Ramos (cell line): ENCODE results near the gene PANX3.

Experiments
- in situ Hi-C: fragments of 300-500 bp; cut with MboI; formaldehyde crosslinking; loops from one replicate; pipeline ENCODE4 v1.14.3; 2022; ENCODE audit warnings: low sequenced_read_pairs; ENCODE audit not compliant: unreplicated experiment

The PANX3 gene

DNA sequence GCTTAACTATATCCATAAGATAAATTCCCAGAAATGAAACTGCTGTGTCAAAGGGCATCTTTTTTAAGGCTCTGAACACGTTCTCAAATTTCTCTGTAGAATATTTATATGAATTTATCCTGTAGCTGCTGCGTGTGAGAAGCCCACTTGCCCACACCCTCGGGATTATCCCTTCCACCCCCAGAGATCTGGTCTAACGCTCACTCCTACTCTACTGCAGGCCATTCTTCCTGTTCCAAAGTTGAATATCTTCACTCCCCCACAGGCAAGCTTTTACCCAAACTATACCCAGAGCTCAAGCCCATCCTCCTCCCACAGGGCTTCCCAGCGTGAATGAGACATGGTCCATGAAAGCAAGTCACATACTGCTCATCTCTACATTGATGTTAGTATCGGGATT, 37.4 kb downstream of the PANX3 start:
- in situ Hi-C loops: no loop called here

DNA sequence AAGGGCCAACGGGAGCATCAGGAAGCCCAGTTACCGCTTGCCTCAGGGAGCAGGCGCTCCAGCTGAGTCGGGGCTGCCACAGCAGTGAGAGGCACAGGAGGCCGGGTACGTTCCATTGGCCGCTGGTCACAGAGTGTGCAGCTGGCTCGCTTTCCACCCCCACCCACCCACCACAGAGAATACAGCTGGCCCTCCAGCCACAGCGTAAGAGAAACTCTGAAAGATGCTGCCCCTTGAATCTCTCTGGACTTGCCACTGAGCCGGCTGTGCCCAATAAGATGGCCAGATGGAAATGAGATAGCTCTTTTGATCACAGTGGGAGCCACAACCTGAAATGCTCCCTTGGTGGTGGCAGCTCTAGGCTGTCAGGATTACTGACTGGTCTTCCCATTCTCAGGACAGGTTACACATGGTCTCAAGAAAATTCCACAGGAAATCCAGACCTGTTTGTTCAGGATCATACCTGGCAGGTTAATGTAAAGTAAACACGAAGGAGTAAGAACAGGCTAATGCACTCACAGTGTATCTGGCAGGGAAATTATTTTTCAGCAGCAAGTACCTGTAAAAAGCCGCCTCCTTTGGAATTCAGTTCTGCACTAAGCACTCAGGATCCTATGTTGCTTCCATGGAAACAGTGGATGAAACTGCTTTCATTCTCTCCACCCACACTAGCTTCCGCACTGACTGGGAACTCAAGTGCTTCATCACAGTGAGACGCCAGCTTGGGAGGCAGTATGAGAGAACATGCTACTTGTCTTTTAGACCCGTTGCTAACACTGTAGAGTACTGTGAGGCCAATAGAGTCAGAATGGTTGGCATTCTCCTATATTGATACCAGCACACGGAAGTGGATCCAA, 45.8 kb downstream of the PANX3 start:
- in situ Hi-C loops: loop anchor here (10.0 kb wide), 1 partner anchor 178 kb away; no protein-coding TSS in a partner anchor

GRCh38 chr11:124657904-124658303, 46.7 kb downstream of the PANX3 start:
- in situ Hi-C loops: loop anchor here (10.0 kb wide), 1 partner anchor 177 kb away; no protein-coding TSS in a partner anchor

GRCh38 chr11:124658501-124658900, 47.3 kb downstream of the PANX3 start:
- in situ Hi-C loops: loop anchor here (10.0 kb wide), 1 partner anchor 176 kb away; no protein-coding TSS in a partner anchor

DNA sequence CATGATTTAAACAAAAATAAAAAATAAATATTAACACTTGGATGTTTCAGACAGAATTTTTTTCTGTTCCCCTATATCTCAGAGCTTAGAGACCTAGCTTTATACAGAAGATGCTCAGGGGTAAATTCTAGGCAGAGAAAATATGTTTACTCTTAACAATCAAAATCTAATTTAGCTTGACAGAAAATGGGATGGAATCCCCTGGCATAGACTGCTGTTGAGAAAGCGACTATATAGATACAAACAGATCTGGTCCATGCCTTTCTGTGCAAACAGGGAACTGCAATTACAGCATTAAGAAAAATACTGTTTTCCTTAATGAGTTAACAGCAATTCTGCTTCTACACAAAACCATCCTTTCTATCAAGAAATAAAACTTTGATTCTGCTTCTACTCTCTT, 47.8 kb downstream of the PANX3 start:
- in situ Hi-C loops: loop anchor here (10.0 kb wide), 1 partner anchor 176 kb away; no protein-coding TSS in a partner anchor

DNA sequence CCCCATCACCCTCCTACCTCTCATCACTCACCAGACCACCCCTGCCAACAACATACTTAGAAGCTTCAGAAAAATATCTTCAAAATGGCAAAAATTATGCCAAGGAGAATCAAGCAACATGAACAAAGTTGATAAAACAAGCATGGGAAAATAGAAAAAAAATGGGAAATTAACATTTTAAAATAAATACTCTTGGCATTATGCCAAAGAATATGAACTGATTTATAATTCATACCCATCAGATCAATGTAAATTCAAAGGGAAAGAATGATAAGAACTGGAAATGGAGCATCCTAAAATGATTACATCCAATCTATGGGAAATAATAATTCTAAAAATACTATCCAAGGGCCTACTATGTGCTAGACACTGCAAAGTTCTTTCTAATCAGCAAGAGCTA, 50.3 kb downstream of the PANX3 start:
- in situ Hi-C loops: no loop called here

GRCh38 chr11:124662106-124662505, 50.9 kb downstream of the PANX3 start:
- in situ Hi-C loops: no loop called here

DNA sequence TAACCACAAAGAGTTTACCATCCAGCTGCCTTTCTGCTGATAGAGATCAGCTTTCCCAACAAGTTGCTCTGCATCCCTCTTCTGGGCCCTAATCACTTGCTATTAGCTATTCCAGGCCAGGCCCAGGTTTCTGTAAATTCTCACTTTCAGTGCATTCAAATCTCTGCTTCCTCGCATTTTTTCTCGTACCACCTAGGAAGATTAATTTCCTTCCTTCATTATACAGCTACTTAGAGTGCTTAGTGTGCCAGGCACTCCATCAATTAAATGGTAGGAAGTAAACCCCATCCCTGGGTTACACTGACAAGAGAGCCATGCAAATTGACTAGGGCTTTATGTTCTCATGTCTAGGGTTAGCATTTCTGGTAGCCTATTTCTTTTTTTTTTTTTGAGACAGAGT, 52.6 kb downstream of the PANX3 start:
- in situ Hi-C loops: no loop called here

DNA sequence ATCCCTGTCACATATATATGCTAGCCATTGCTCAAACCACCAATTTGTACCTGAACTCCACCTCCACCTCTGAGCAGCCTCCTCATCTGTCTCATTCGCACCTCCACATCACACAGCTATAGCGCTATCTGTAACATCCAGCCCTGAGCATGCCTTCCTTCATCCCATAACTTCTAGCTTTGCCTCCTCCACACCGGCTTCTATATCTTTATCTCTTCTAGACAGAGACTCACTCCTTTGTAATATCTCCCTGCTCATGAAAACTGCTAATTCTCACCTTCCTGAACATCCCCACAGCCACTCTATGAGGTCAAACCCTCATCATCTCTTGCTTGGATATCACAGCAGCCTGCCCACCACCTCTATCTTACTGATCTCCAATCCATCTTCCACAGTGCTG, 56.4 kb downstream of the PANX3 start:
- in situ Hi-C loops: no loop called here

GRCh38 chr11:124669193-124669592, 58.0 kb downstream of the PANX3 start:
- in situ Hi-C loops: no loop called here
